LNCaP clone FGC (cell line): ENCODE data around the gene C17orf100.

Experiments
- DNase-seq: peaks from one replicate; pipeline ENCODE4 v3.0.0-alpha.2; 2011; ENCODE audit warnings: low read depth
- H3K4me3 ChIP-seq: 2 replicates; pipeline ENCODE4 v1.5.1; 2011; ENCODE audit warnings: mild to moderate bottlenecking, low read depth, low read length, control low read depth
- CTCF ChIP-seq: IDR thresholded peaks from 2 replicates; pipeline ENCODE4 v1.5.1; 2012; ENCODE audit warnings: mild to moderate bottlenecking; ENCODE audit not compliant: control insufficient read depth, insufficient read depth; ENCODE audit errors: extremely low read depth

Gene C17orf100

GRCh38 chr17:6640536-6641246, 10.9 kb upstream of the C17orf100 start, which contains the start of the genes KIAA0753 and TXNDC17:
KIAA0753 (minus strand) TSS chr17:6640711; CDS start chr17:6635103, 5,608 bp downstream.
TXNDC17 (plus strand) TSS chr17:6641060; CDS start chr17:6641083, 23 bp downstream.
- no peak for TF ChIP-seq CTCF
- peak within 1 kb of the TSS; percentile 93 for H3K4me3 ChIP-seq
- peak; percentile 56 for DNase-seq

- no peak for TF ChIP-seq CTCF
- DNase-seq = no peak
- peak overlapping the region; percentile 93 for H3K4me3 ChIP-seq
Measured at GRCh38 chr17:6641247-6641863, 10.2 kb upstream of the C17orf100 start.

GRCh38 chr17:6642592-6642991, 9.0 kb upstream of the C17orf100 start:
- no peak overlapping the region for H3K4me3 ChIP-seq
- no peak for TF ChIP-seq CTCF
- DNase-seq = no peak

GRCh38 chr17:6643451-6644125, 8.0 kb upstream of the C17orf100 start:
- H3K4me3 ChIP-seq = no peak overlapping the region
- no peak for DNase-seq
- no peak for TF ChIP-seq CTCF

- TF ChIP-seq CTCF = peak; percentile 45
- no peak for DNase-seq
- H3K4me3 ChIP-seq = no peak overlapping the region
Measured at GRCh38 chr17:6648181-6648580, 3.4 kb upstream of the C17orf100 start.

GRCh38 chr17:6651919-6652452, 424 bp downstream of the C17orf100 start:
- peak overlapping the region; percentile 86 for H3K4me3 ChIP-seq
- TF ChIP-seq CTCF = no peak
- DNase-seq = no peak
